Transverse colon (tissue), 4 donors: Measurements from ENCODE around the gene EDAR. TPM values are rescaled to one million over a fixed set of nuclear protein-coding genes. Genes with fewer than 3 reads are reported as not detected.

Source experiments
- DNase-seq: peaks from one replicate; pipeline ENCODE4 v3.0.0-alpha.2; 2019
- H3K27ac ChIP-seq, 4 donors: fragments of 200-600 bp; sonication (generic); 2 replicates each; pipeline ENCODE4 v1.5.1; 2016 to 2018; ENCODE audit warnings: inconsistent platforms in 4 of 4
- H3K27me3 ChIP-seq: fragments of 200-600 bp; sonication (generic); 2 replicates; pipeline ENCODE4 v1.5.1; 2017; ENCODE audit warnings: inconsistent platforms
- H3K36me3 ChIP-seq, 4 donors: fragments of 200-600 bp; sonication (generic); 2 replicates each; pipeline ENCODE4 v1.5.1; 2017 to 2019; ENCODE audit warnings: inconsistent platforms in 4 of 4
- H3K4me1 ChIP-seq, 4 donors: fragments of 200-600 bp; sonication (generic); 2 replicates each; pipeline ENCODE4 v1.5.1; 2017 to 2020; ENCODE audit warnings: inconsistent platforms in 4 of 4
- H3K4me3 ChIP-seq, 4 donors: fragments of 200-600 bp; sonication (generic); 1 replicate in 1 of 4; 2 replicates in 3 of 4; pipeline versions ENCODE4 v1.5.1 to v1.6.1; 2017 to 2019; ENCODE audit warnings: inconsistent platforms in 4 of 4
- H3K9me3 ChIP-seq, 2 donors: fragments of 200-600 bp; sonication (generic); 2 replicates each; pipeline ENCODE4 v1.5.1; 2017 to 2019; ENCODE audit warnings: inconsistent platforms in 2 of 2
- EP300 ChIP-seq: sonication (generic); formaldehyde crosslinking; IDR thresholded peaks from one replicate; pipeline ENCODE4 v1.6.1; 2017; ENCODE audit warnings: antibody characterized with exemption, low read depth
- POLR2A ChIP-seq: fragments of 450-650 bp; IDR thresholded peaks from one replicate; pipeline ENCODE4 v1.6.1; 2016; ENCODE audit warnings: antibody characterized with exemption, mild to moderate bottlenecking, moderate library complexity
- POLR2AphosphoS5 ChIP-seq, 3 donors: sonication (generic); formaldehyde crosslinking; IDR thresholded peaks; one replicate each; pipeline ENCODE4 v1.6.1; 2016; ENCODE audit warnings: antibody characterized with exemption in 3 of 3
- WGBS, 2 donors: methylation state at CpG; one replicate each; pipeline ENCODE4 v1.1.5; 2018; ENCODE audit warnings: low coverage in 1 of 2; 5-methylcytosine and 5-hydroxymethylcytosine counted together
- in situ Hi-C, 4 donors: fragments of 200-750 bp; cut with MboI; loops; one replicate each; pipeline versions ENCODE4 v1.15.0 to v1.15.1; 2017; ENCODE audit warnings: low sequenced_read_pairs in 3 of 4, low pct_ligation_motif_present in 1 of 4, low pct_unique_long_range_greater_than_20kb in 1 of 4
- intact Hi-C: fragments of 100-400 bp; cut with DNase I; formaldehyde crosslinking; loops from one replicate; pipeline ENCODE4 v1.15.1; 2023; ENCODE audit warnings: low total_unique reads
- total RNA-seq, 4 donors: library from RNA; depleted of rRNA; stranded (reverse); fragments of >200 nt; gene quantifications; one replicate each; pipeline ENCODE4 v1.1.0, GENCODE V29; 2016
- TF ChIP-seq, protein P1 (sequence below), 5 experiments: fragments of 200-600 bp in 3 of 5; fragments of 450-650 bp in 2 of 5; sonication (generic) in 3 of 5; IDR thresholded peaks; 1 replicate in 2 of 5; 2 replicates in 3 of 5; pipeline ENCODE4 v1.5.1; 2016 to 2017; ENCODE audit warnings: antibody characterized with exemption in 5 of 5, inconsistent platforms in 3 of 5, mild to moderate bottlenecking in 2 of 5, moderate library complexity in 1 of 5

The EDAR gene
- total RNA-seq, 4 donors from 2014 or later = 0.14 to 0.64 TPM; not detected in 2

- no peak for TF ChIP-seq POLR2A
- no peak for TF ChIP-seq POLR2AphosphoS5 (IDR thresholded peaks at IDR 0.05)
- TF ChIP-seq, protein P1, sequence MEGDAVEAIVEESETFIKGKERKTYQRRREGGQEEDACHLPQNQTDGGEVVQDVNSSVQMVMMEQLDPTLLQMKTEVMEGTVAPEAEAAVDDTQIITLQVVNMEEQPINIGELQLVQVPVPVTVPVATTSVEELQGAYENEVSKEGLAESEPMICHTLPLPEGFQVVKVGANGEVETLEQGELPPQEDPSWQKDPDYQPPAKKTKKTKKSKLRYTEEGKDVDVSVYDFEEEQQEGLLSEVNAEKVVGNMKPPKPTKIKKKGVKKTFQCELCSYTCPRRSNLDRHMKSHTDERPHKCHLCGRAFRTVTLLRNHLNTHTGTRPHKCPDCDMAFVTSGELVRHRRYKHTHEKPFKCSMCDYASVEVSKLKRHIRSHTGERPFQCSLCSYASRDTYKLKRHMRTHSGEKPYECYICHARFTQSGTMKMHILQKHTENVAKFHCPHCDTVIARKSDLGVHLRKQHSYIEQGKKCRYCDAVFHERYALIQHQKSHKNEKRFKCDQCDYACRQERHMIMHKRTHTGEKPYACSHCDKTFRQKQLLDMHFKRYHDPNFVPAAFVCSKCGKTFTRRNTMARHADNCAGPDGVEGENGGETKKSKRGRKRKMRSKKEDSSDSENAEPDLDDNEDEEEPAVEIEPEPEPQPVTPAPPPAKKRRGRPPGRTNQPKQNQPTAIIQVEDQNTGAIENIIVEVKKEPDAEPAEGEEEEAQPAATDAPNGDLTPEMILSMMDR (IDR thresholded peaks at IDR 0.05) = no peak
- TF ChIP-seq EP300 = no peak
- no peak for DNase-seq
- Histone ChIP-seq H3K4me1 (no peaks in the 10 kb centered on the region), H3K27ac (no peak overlapping the region), H3K4me3 (no peak overlapping the region), H3K27me3 (no peaks in the 10 kb centered on the region), H3K36me3 (no peaks in the 10 kb centered on the region), H3K9me3 (no peaks in the 10 kb centered on the region)
- WGBS, 2 donors = 91% methylated on average over 13 of the region's 13 CpGs; no CpG with 5 or more reads in 1 of the 2 donors
- in situ Hi-C loops = no loop called here
- intact Hi-C loops = loop anchor here (1.0 kb wide), 1 partner anchor 41 kb away; no protein-coding TSS in a partner anchor
Observed at GRCh38 chr2:109021895-109022300, 32.9 kb upstream of the EDAR start.

DNA sequence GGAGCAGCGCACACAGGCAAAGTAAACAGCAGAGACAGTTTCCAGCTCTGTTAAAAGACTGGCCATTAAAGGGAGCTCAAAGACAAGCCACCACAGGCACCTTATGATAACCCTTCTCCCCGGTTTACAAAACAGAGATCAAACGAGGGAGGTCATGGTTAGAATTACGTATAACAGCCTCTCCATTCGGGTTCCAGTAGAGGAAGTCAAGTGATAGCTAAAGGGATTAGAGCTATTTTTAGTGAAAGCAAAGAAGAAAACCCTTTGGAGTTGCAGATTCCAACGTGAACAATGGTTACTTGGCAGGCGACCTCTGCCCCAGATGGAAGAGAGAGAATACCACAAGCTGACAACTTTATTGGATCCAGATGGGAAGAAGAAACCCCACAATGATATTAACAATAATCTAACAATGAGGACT, 31.2 kb upstream of the EDAR start:
- H3K36me3 ChIP-seq = no peaks in the 10 kb centered on the region
- H3K4me1 ChIP-seq = no peaks in the 10 kb centered on the region
- intact Hi-C loops (no loop called here), in situ Hi-C loops (no loop called here)
- no peaks in the 10 kb centered on the region for H3K9me3 ChIP-seq
- no peak for TF ChIP-seq EP300
- H3K27me3 ChIP-seq = no peaks in the 10 kb centered on the region
- H3K27ac ChIP-seq = no peak overlapping the region
- no peak overlapping the region for H3K4me3 ChIP-seq
- WGBS, 2 donors = 40 to 44% methylated on average over 2 to 7 of the region's 7 CpGs
- DNase-seq = no peak

DNA sequence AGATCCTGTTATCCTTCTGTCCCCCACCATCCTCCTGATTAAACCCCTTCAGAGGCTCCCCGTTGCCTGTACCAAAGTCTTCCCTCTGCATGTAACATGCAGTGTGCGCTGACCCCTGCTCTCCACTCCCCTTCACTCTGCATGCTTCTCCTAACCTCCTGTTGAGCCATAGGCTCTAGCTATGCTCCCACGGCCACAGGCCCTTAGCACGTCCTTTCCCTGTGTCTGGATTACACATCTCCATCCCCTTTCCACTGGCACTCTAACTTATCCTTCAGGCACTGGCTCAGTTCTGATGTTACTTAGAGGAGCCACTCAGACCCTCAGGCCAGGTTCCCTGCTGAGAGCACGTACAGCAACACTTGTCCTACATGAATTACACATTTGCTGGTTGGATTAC, 29.4 kb upstream of the EDAR start:
- Histone ChIP-seq H3K4me1 (peaks cover 0 to 2% (median 0%) of the 10 kb centered on the region in 4 donors), H3K4me3 (no peak overlapping the region), H3K9me3 (no peaks in the 10 kb centered on the region), H3K27me3 (no peaks in the 10 kb centered on the region), H3K36me3 (no peaks in the 10 kb centered on the region), H3K27ac (no peak overlapping the region)
- 89 to 94% methylated on average over 3 to 5 of the region's 5 CpGs for WGBS, 2 donors
- no peak for DNase-seq
- in situ Hi-C loops (no loop called here), intact Hi-C loops (no loop called here)
- TF ChIP-seq, protein P1 (IDR thresholded peaks at IDR 0.05) = no peak
- TF ChIP-seq POLR2A (no peak), EP300 (no peak), POLR2AphosphoS5 (IDR thresholded peaks at IDR 0.05) (no peak)

DNA sequence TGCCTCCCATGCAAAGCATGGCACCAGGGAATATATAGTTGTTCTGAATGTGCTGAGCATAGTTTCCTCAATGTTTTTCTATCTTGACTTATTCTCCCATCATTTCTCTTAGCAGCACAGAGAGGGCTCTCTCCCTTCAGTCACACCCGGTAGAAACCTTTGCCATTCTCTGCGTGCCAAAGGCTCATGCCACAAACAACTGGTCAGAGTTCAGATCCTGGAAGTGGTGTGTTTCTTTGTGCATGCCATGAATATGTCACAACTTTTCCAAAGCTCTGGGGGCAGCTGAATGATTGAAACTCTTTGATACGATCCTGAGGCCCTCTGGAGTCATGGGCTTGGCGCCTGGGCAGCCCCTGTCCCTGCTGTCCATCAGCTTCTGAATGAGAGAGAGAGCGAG, 28.0 kb upstream of the EDAR start:
- WGBS, 2 donors = 71 to 84% methylated on average over 2 to 5 of the region's 5 CpGs

More for the DNA sequence above, 28.0 kb upstream of the EDAR start:
- DNase-seq = no peak
- Histone ChIP-seq H3K27ac (no peak overlapping the region), H3K9me3 (no peaks in the 10 kb centered on the region), H3K36me3 (no peaks in the 10 kb centered on the region), H3K4me1 (peaks cover 0 to 11% (median 0%) of the 10 kb centered on the region in 4 donors), H3K27me3 (no peaks in the 10 kb centered on the region), H3K4me3 (no peak overlapping the region)
- in situ Hi-C loops = no loop called here
- TF ChIP-seq POLR2AphosphoS5 (IDR thresholded peaks at IDR 0.05) (no peak), POLR2A (no peak), EP300 (no peak)
- TF ChIP-seq, protein P1 (IDR thresholded peaks at IDR 0.05) = no peak
- intact Hi-C loops = no loop called here
